Panc1 (cell line): ENCODE measurements around the gene CA5A. TPM values are rescaled to one million over a fixed set of nuclear protein-coding genes. Genes with fewer than 3 reads are reported as not detected.
A peak's percentile ranks its signal among the peaks of the same experiment; 100 is the strongest.

Source experiments
- ATAC-seq: fragments of 200-7000 bp; cut with Tn5 transposase; 2 replicates; pipeline ENCODE4 v1.9.1; 2020; ENCODE audit warnings: mild to moderate bottlenecking, moderate library complexity
- BruUV-seq: library from RNA; stranded (reverse); fragments of 400-500 nt; replicated peaks from 2 replicates; lab custom pipeline; 2021; lab: Mats Ljungman, UMichigan
- CTCF ChIA-PET: fragments of 300-600 bp; sonication (Branson Sonifier 250); formaldehyde crosslinking; loops from one replicate; lab custom pipeline; 2022; ENCODE audit warnings: antibody characterized with exemption; lab: Charles Lee
- POLR2A ChIA-PET: fragments of 300-600 bp; sonication (Branson Sonifier 250); formaldehyde crosslinking; loops from one replicate; lab custom pipeline; 2022; ENCODE audit warnings: antibody characterized with exemption; lab: Charles Lee
- DNase-seq: peaks from one replicate; pipeline ENCODE4 v3.0.0-alpha.2; 2010; ENCODE audit warnings: low read depth, low spot score
- H3K27ac ChIP-seq: 2 replicates; pipeline ENCODE4 v1.5.1; 2011; ENCODE audit warnings: mild to moderate bottlenecking, low read length, inconsistent platforms
- H3K27me3 ChIP-seq: fragments of 200-500 bp; sonication (Bioruptor generic); 2 replicates; pipeline ENCODE4 v1.6.0; 2014; ENCODE audit warnings: low read length, inconsistent platforms; ENCODE audit not compliant: control insufficient read depth, insufficient read depth
- H3K36me3 ChIP-seq: fragments of 200-500 bp; sonication (Bioruptor generic); 2 replicates; pipeline ENCODE4 v1.5.1; 2014; ENCODE audit warnings: inconsistent platforms, mild to moderate bottlenecking, low read length, moderate library complexity; ENCODE audit not compliant: control insufficient read depth, insufficient read depth
- H3K4me1 ChIP-seq: 2 replicates; pipeline ENCODE4 v1.5.1; 2011; ENCODE audit warnings: inconsistent platforms, mild to moderate bottlenecking, low read length, moderate library complexity; ENCODE audit not compliant: control insufficient read depth, insufficient read depth
- H3K4me3 ChIP-seq, 2 experiments: 2 replicates each; pipeline ENCODE4 v1.5.1; 2011 to 2012; ENCODE audit warnings: low read depth in 2 of 2, low read length in 2 of 2, mild to moderate bottlenecking in 2 of 2, inconsistent platforms in 1 of 2, moderate library complexity in 1 of 2
- H3K9me3 ChIP-seq: fragments of 200-500 bp; sonication (Bioruptor generic); 2 replicates; pipeline ENCODE4 v1.5.1; 2014; ENCODE audit warnings: low read depth, mild to moderate bottlenecking, inconsistent platforms, low read length, moderate library complexity; ENCODE audit not compliant: control insufficient read depth, insufficient read depth
- CTCF ChIP-seq: fragments of 450-650 bp; IDR thresholded peaks from 2 replicates; pipeline ENCODE4 v1.5.1; 2017; ENCODE audit warnings: mild to moderate bottlenecking
- POLR2AphosphoS5 ChIP-seq: IDR thresholded peaks from 2 replicates; pipeline ENCODE4 v1.6.1; 2012; ENCODE audit warnings: mild to moderate bottlenecking, low read depth, low read length, moderate library complexity
- REST ChIP-seq, 2 experiments: IDR thresholded peaks; 2 replicates each; pipeline ENCODE4 v1.6.1; 2011 to 2012; ENCODE audit warnings: low read depth in 2 of 2, control low read depth in 1 of 2, low read length in 1 of 2, mild to moderate bottlenecking in 1 of 2, moderate library complexity in 1 of 2; ENCODE audit not compliant: insufficient read depth in 1 of 2
- SIN3A ChIP-seq: IDR thresholded peaks from 2 replicates; pipeline ENCODE4 v1.6.1; 2012; ENCODE audit warnings: low read depth, mild to moderate bottlenecking, low read length, moderate library complexity, borderline replicate concordance; ENCODE audit not compliant: insufficient read depth
- TCF7L2 ChIP-seq: IDR thresholded peaks from 2 replicates; pipeline ENCODE4 v1.6.1; 2011; ENCODE audit warnings: mild to moderate bottlenecking, low read depth, low read length, inconsistent platforms
- in situ Hi-C: cut with HindIII; loops from 2 replicates; pipeline ENCODE4 v1.10.0; 2016; ENCODE audit warnings: low sequenced_read_pairs, low pct_unique_long_range_greater_than_20kb
- intact Hi-C: fragments of 100-400 bp; cut with micrococcal nuclease; formaldehyde crosslinking; loops from one replicate; pipeline ENCODE4 v1.10.0; 2022; ENCODE audit not compliant: unreplicated experiment
- total RNA-seq: library from RNA; stranded (reverse); gene quantifications from one replicate; pipeline ENCODE4 v1.2.1, GENCODE V29; 2021; ENCODE audit not compliant: unreplicated experiment

Gene CA5A
- total RNA-seq, 1 experiment from 2014 or later = not detected

GRCh38 chr16:87848676-87849345, 87.5 kb downstream of the CA5A start:
- H3K27me3 ChIP-seq = no peaks in the 10 kb centered on the region
- in situ Hi-C loops (no loop called here), intact Hi-C loops (no loop called here)
- no peak for ATAC-seq
- no peaks in the 10 kb centered on the region for H3K9me3 ChIP-seq
- TF ChIP-seq SIN3A = no peak
- no peak; the same call in 1 of the 2 replicates for TF ChIP-seq POLR2AphosphoS5
- TF ChIP-seq REST (IDR thresholded peaks at IDR 0.05; ENCODE audit: insufficient read depth in 1 of 2, low read depth in 2 of 2, low read length in 1 of 2) = no peak
- TF ChIP-seq TCF7L2 = no peak
- TF ChIP-seq CTCF = no peak
- peaks cover 4% of the 10 kb centered on the region for H3K36me3 ChIP-seq
- CTCF ChIA-PET = interaction anchor here (1.0 to 1.8 kb wide), 3 partner anchors 17 to 69 kb away, joined by 3 to 11 read pairs (median 10); no protein-coding TSS in a partner anchor
- peaks cover 72% of the 10 kb centered on the region for H3K4me1 ChIP-seq
- H3K4me3 ChIP-seq = no peak overlapping the region
- BruUV-seq = TSS peak; percentile 53
- DNase-seq = no peak
- H3K27ac ChIP-seq = peak overlapping the region; percentile 69
- POLR2A ChIA-PET = no interaction called here

- intact Hi-C loops = no loop called here
- no peak for ATAC-seq
- in situ Hi-C loops = no loop called here
- peaks cover 65% of the 10 kb centered on the region for H3K4me1 ChIP-seq
- no TSS peak for BruUV-seq
- ChIA-PET POLR2A (no interaction called here), CTCF (interaction anchor here (0.6 to 1.0 kb wide), 2 partner anchors 61 to 78 kb away, joined by 3 to 4 read pairs; no protein-coding TSS in a partner anchor)
- H3K27ac ChIP-seq = peak overlapping the region; percentile 69
- no peak for DNase-seq
- H3K27me3 ChIP-seq = no peaks in the 10 kb centered on the region
- TF ChIP-seq POLR2AphosphoS5 = no peak; the same call in 1 of the 2 replicates
- TF ChIP-seq SIN3A = no peak
- no peak for TF ChIP-seq REST (IDR thresholded peaks at IDR 0.05; ENCODE audit: insufficient read depth in 1 of 2, low read depth in 2 of 2, low read length in 1 of 2)
- TF ChIP-seq CTCF = no peak
- no peak for TF ChIP-seq TCF7L2
- no peaks in the 10 kb centered on the region for H3K9me3 ChIP-seq
- peaks cover 4% of the 10 kb centered on the region for H3K36me3 ChIP-seq
- no peak overlapping the region for H3K4me3 ChIP-seq
These were observed 88.3 kb downstream of the CA5A start for GRCh38 chr16:87847785-87848675.
